ENCODE measurements around the gene DMRTA1.
A peak's percentile ranks its signal among the peaks of the same experiment; 100 is the strongest.

- peak; percentile 73 for TF ChIP-seq CTCF (conservative IDR thresholded peaks at IDR 0.05; ENCODE audit: low read length)
- TF ChIP-seq EZH2phosphoT487 (IDR thresholded peaks at IDR 0.05; ENCODE audit: borderline replicate concordance), result no peak
Measured at GRCh38 chr9:22452415-22453010, 5.9 kb downstream of the DMRTA1 start.

Data from Loucy (cell line).